HCT116 (cell line): ENCODE results near the gene MTOR. TPM values are rescaled to one million over a fixed set of nuclear protein-coding genes. Genes with fewer than 3 reads are reported as not detected.

Source experiments
- ATAC-seq: fragments of 200-7000 bp; cut with Tn5 transposase; 2 replicates; pipeline ENCODE4 v1.9.1; 2020; ENCODE audit warnings: mild to moderate bottlenecking, moderate library complexity
- BruUV-seq: library from RNA; stranded (reverse); fragments of 400-500 nt; replicated peaks from 2 replicates; lab custom pipeline; 2021; lab: Mats Ljungman, UMichigan
- CTCF ChIA-PET: fragments of 300-600 bp; sonication (Branson Sonifier 250); formaldehyde crosslinking; loops from one replicate; lab custom pipeline; 2021; ENCODE audit warnings: antibody characterized with exemption; lab: Charles Lee
- POLR2A ChIA-PET: fragments of 300-600, 350-600 bp; sonication (Branson Sonifier 250); formaldehyde crosslinking; loops from one replicate; lab custom pipeline; 2021; ENCODE audit warnings: antibody characterized with exemption; lab: Charles Lee
- RAD21 ChIA-PET, 2 experiments: fragments of 300-600 bp; sonication (Branson Sonifier 250); formaldehyde crosslinking; loops; one replicate each; lab custom pipeline; 2023; ENCODE audit warnings: low total read pairs in 2 of 2; ENCODE audit not compliant: uncharacterized antibody in 2 of 2, unreplicated experiment in 2 of 2, low non-redundant PET in 1 of 2; lab: Charles Lee
- DNase-seq: peaks from one replicate; pipeline ENCODE4 v3.0.0-alpha.2; 2010; ENCODE audit warnings: low read depth, low spot score
- H2AFZ ChIP-seq: fragments of 200-600 bp; shearing (Covaris generic), sonication (generic); 2 replicates; pipeline ENCODE4 v1.6.1; 2017; ENCODE audit warnings: low read depth, mixed run types, mixed read lengths, antibody characterized with exemption, low read length; ENCODE audit not compliant: poor library complexity, severe bottlenecking
- H3K27ac ChIP-seq: 2 replicates; pipeline ENCODE4 v1.5.1; 2012; ENCODE audit warnings: low read depth, low read length
- H3K27me3 ChIP-seq: fragments of 200-600 bp; sonication (generic); 2 replicates; pipeline ENCODE4 v1.6.1; 2016; ENCODE audit warnings: mixed run types, low read length, mixed read lengths; ENCODE audit not compliant: insufficient read depth
- H3K36me3 ChIP-seq, 2 experiments: fragments of 200-500 bp in 1 of 2; fragments of 200-600 bp in 1 of 2; sonication (Bioruptor generic) in 1 of 2; sonication (generic) in 1 of 2; 2 replicates each; pipeline versions ENCODE4 v1.5.1 to v1.6.1; 2014 to 2016; ENCODE audit warnings: low read length in 2 of 2, inconsistent platforms in 1 of 2, mixed read lengths in 1 of 2, mixed run types in 1 of 2; ENCODE audit not compliant: insufficient read depth in 2 of 2, control insufficient read depth in 1 of 2
- H3K4me1 ChIP-seq, 2 experiments: fragments of 200-600 bp in 1 of 2; sonication (generic) in 1 of 2; 2 replicates each; pipeline versions ENCODE4 v1.5.1 to v1.6.1; 2012 to 2017; ENCODE audit warnings: low read length in 2 of 2, inconsistent platforms in 1 of 2, mild to moderate bottlenecking in 1 of 2, mixed read lengths in 1 of 2, mixed run types in 1 of 2, moderate library complexity in 1 of 2; ENCODE audit not compliant: insufficient read depth in 2 of 2, control insufficient read depth in 1 of 2
- H3K4me2 ChIP-seq: fragments of 200-600 bp; sonication (generic); 2 replicates; pipeline ENCODE4 v1.6.1; 2017; ENCODE audit warnings: mixed run types, low read length, mixed read lengths
- H3K4me3 ChIP-seq, 2 experiments: fragments of 200-600 bp in 1 of 2; sonication (generic) in 1 of 2; replicated peaks in 1 of 2; 2 replicates each; pipeline ENCODE4 v1.5.1; 2011 to 2016; ENCODE audit warnings: low read length in 2 of 2, control low read depth in 1 of 2, low read depth in 1 of 2, mild to moderate bottlenecking in 1 of 2, mixed read lengths in 1 of 2, mixed run types in 1 of 2
- H3K79me2 ChIP-seq: fragments of 200-600 bp; sonication (generic); 2 replicates; pipeline ENCODE4 v1.6.1; 2017; ENCODE audit warnings: mild to moderate bottlenecking, mixed run types, low read length, moderate library complexity, mixed read lengths; ENCODE audit not compliant: insufficient read depth
- H3K9ac ChIP-seq: fragments of 200-600 bp; sonication (generic); 2 replicates; pipeline ENCODE4 v1.6.1; 2016; ENCODE audit warnings: low read length, mixed read lengths
- H3K9me2 ChIP-seq: fragments of 200-600 bp; sonication (generic), shearing (Covaris generic); 2 replicates; pipeline ENCODE4 v1.6.1; 2017; ENCODE audit warnings: mixed run types, mild to moderate bottlenecking, moderate library complexity; ENCODE audit not compliant: insufficient read depth
- H3K9me3 ChIP-seq, 2 experiments: fragments of 200-500 bp in 1 of 2; fragments of 200-600 bp in 1 of 2; sonication (Bioruptor generic) in 1 of 2; sonication (generic) in 1 of 2; 2 replicates each; pipeline ENCODE4 v1.6.1; 2014 to 2017; ENCODE audit warnings: low read length in 2 of 2, mixed read lengths in 2 of 2, inconsistent platforms in 1 of 2, low read depth in 1 of 2, mild to moderate bottlenecking in 1 of 2, mixed run types in 1 of 2, moderate library complexity in 1 of 2; ENCODE audit not compliant: control insufficient read depth in 1 of 2, insufficient read depth in 1 of 2
- H4K20me1 ChIP-seq: fragments of 200-600 bp; sonication (generic), shearing (Covaris generic); 2 replicates; pipeline ENCODE4 v1.6.1; 2017; ENCODE audit warnings: mixed run types, mild to moderate bottlenecking, moderate library complexity; ENCODE audit not compliant: insufficient read depth
- CEBPB ChIP-seq: IDR thresholded peaks from 2 replicates; pipeline ENCODE4 v1.6.1; 2012; ENCODE audit warnings: low read depth
- CTCF ChIP-seq, 3 experiments: fragments of 200-600 bp in 1 of 3; sonication (generic) in 1 of 3; IDR thresholded peaks in 2 of 3; conservative IDR thresholded peaks in 1 of 3; 2 replicates each; pipeline ENCODE4 v1.5.1; 2012 to 2017; ENCODE audit warnings: low read depth in 2 of 3, low read length in 2 of 3, antibody characterized with exemption in 1 of 3, borderline replicate concordance in 1 of 3, control low read depth in 1 of 3, mild to moderate bottlenecking in 1 of 3, mixed read lengths in 1 of 3, mixed run types in 1 of 3, moderate library complexity in 1 of 3; ENCODE audit not compliant: insufficient read depth in 1 of 3
- EZH2phosphoT487 ChIP-seq: fragments of 200-600 bp; IDR thresholded peaks from 2 replicates; pipeline ENCODE4 v1.6.1; 2018; ENCODE audit warnings: antibody characterized with exemption, borderline replicate concordance
- FOSL1 ChIP-seq: IDR thresholded peaks from 2 replicates; pipeline ENCODE4 v1.6.1; 2012; ENCODE audit warnings: low read depth
- POLR2A ChIP-seq: IDR thresholded peaks from 2 replicates; pipeline ENCODE4 v1.7.0; 2011; ENCODE audit warnings: borderline replicate concordance; ENCODE audit not compliant: insufficient read depth, insufficient read length; ENCODE audit errors: extremely low read depth
- POLR2AphosphoS5 ChIP-seq: IDR thresholded peaks from 2 replicates; pipeline ENCODE4 v1.6.1; 2011; ENCODE audit warnings: mild to moderate bottlenecking, low read depth, low read length, moderate library complexity
- RAD21 ChIP-seq: IDR thresholded peaks from 2 replicates; pipeline ENCODE4 v1.6.1; 2012; ENCODE audit warnings: low read depth, mild to moderate bottlenecking
- REST ChIP-seq: IDR thresholded peaks from 2 replicates; pipeline ENCODE4 v1.6.1; 2012; ENCODE audit warnings: low read depth
- SIN3A ChIP-seq: IDR thresholded peaks from 2 replicates; pipeline ENCODE4 v1.6.1; 2012; ENCODE audit warnings: low read depth
- SRF ChIP-seq: IDR thresholded peaks from 2 replicates; pipeline ENCODE4 v1.6.1; 2012; ENCODE audit warnings: low read depth
- YY1 ChIP-seq: IDR thresholded peaks from 2 replicates; pipeline ENCODE4 v1.6.1; 2011; ENCODE audit warnings: low read length, low read depth, moderate library complexity, mild to moderate bottlenecking; ENCODE audit not compliant: insufficient replicate concordance; ENCODE audit errors: extremely low read depth
- intact Hi-C: fragments of 100-400 bp; cut with micrococcal nuclease; formaldehyde crosslinking; loops from 2 replicates; pipeline ENCODE4 v1.10.0; 2022
- total RNA-seq: library from RNA; stranded (reverse); gene quantifications from one replicate; pipeline ENCODE4 v1.2.1, GENCODE V29; 2021; ENCODE audit not compliant: unreplicated experiment

MTOR gene
- total RNA-seq, 1 experiment from 2014 or later = 42.2 TPM

GRCh38 chr1:11153184-11153583 lies 109.2 kb downstream of the MTOR start:
- Histone ChIP-seq H3K36me3 (peaks cover 3 to 5% of the 10 kb centered on the region in 2 experiments; a peak in 1 of 4 replicates), H3K4me3 (no peak overlapping the region), H3K9ac (no peak overlapping the region), H3K9me2 (no peaks in the 10 kb centered on the region), H3K4me2 (no peak overlapping the region), H3K27me3 (no peaks in the 10 kb centered on the region), H3K9me3 (no peaks in the 10 kb centered on the region), H3K4me1 (no peaks in the 10 kb centered on the region), H2AFZ (no peak overlapping the region), H3K79me2 (no peaks in the 10 kb centered on the region), H3K27ac (no peak overlapping the region), H4K20me1 (no peaks in the 10 kb centered on the region)
- ATAC-seq (no peak), DNase-seq (no peak)
- ChIA-PET CTCF (no interaction called here), POLR2A (no interaction called here), RAD21 (no interaction called here)
- TF ChIP-seq POLR2AphosphoS5 (no peak), CEBPB (no peak), POLR2A (no peak), SIN3A (no peak), SRF (no peak), REST (no peak), EZH2phosphoT487 (no peak), RAD21 (no peak), CTCF (IDR thresholded peaks at IDR 0.05 in 2 of 3, conservative IDR thresholded peaks at IDR 0.05 in 1 of 3; ENCODE audit: borderline replicate concordance in 1 of 3, insufficient read depth in 1 of 3, low read depth in 2 of 3, low read length in 2 of 3) (no peak), FOSL1 (no peak), YY1 (no peak)
- intact Hi-C loops = no loop called here
- BruUV-seq = no TSS peak
